Breast epithelium (tissue), 4 donors: Measurements from ENCODE around the gene ZNF43. TPM values are rescaled to one million over a fixed set of nuclear protein-coding genes. Genes with fewer than 3 reads are reported as not detected.

Experiments
- DNase-seq, 2 donors: peaks; one replicate each; pipeline ENCODE4 v3.0.0-alpha.2; 2019; ENCODE audit warnings: low spot score in 2 of 2
- H3K27ac ChIP-seq, 2 donors: fragments of 200-600 bp; sonication (generic) in 1 of 2; one replicate each; pipeline ENCODE4 v1.5.1; 2016 to 2019; ENCODE audit warnings: mild to moderate bottlenecking in 1 of 2
- H3K27me3 ChIP-seq, 2 donors: fragments of 200-600 bp; sonication (generic) in 1 of 2; one replicate each; pipeline versions ENCODE4 v1.5.1 to v1.6.0; 2017 to 2019; ENCODE audit warnings: control low read depth in 1 of 2, mild to moderate bottlenecking in 1 of 2
- H3K36me3 ChIP-seq: fragments of 200-600 bp; one replicate; pipeline ENCODE4 v1.5.1; 2019
- H3K4me1 ChIP-seq, 2 donors: fragments of 200-600 bp; sonication (generic); one replicate each; pipeline ENCODE4 v1.5.1; 2016 to 2019; ENCODE audit warnings: control low read depth in 1 of 2
- H3K4me3 ChIP-seq, 3 donors: fragments of 200-600 bp; sonication (generic); 1 replicate in 2 of 3; 2 replicates in 1 of 3; pipeline ENCODE4 v1.5.1; 2016 to 2019; ENCODE audit warnings: mild to moderate bottlenecking in 3 of 3, moderate library complexity in 2 of 3
- H3K9me3 ChIP-seq, 2 donors: fragments of 200-600 bp; sonication (generic) in 1 of 2; one replicate each; pipeline ENCODE4 v1.5.1; 2016 to 2019; ENCODE audit warnings: control low read depth in 1 of 2
- CTCF ChIP-seq, 3 donors: fragments of 450-650 bp; IDR thresholded peaks; one replicate each; pipeline ENCODE4 v1.5.1; 2016 to 2017; ENCODE audit warnings: antibody characterized with exemption in 3 of 3, mild to moderate bottlenecking in 3 of 3, moderate library complexity in 3 of 3
- POLR2A ChIP-seq: fragments of 450-650 bp; IDR thresholded peaks from one replicate; pipeline ENCODE4 v1.6.1; 2016; ENCODE audit warnings: antibody characterized with exemption, mild to moderate bottlenecking, moderate library complexity
- POLR2AphosphoS5 ChIP-seq, 3 donors: sonication (generic); formaldehyde crosslinking; IDR thresholded peaks; one replicate each; pipeline ENCODE4 v1.6.1; 2017; ENCODE audit warnings: antibody characterized with exemption in 3 of 3
- intact Hi-C: fragments of 100-400 bp; cut with DNase I; formaldehyde crosslinking; loops from one replicate; pipeline ENCODE4 v1.15.1; 2023; ENCODE audit warnings: low total_unique reads
- total RNA-seq, 3 donors: library from RNA; depleted of rRNA; stranded (reverse); fragments of >200 nt; gene quantifications; one replicate each; pipeline ENCODE4 v1.1.0, GENCODE V29; 2016

The ZNF43 gene
- total RNA-seq, 3 donors from 2014 or later: 19.7 to 35.6 (median 21.0) TPM

GRCh38 chr19:21856773-21857514 lies 21.0 kb upstream of the ZNF43 start:
- Histone ChIP-seq H3K27ac (no peak overlapping the region), H3K36me3 (no peaks in the 10 kb centered on the region), H3K27me3 (no peaks in the 10 kb centered on the region), H3K9me3 (no peaks in the 10 kb centered on the region), H3K4me1 (no peaks in the 10 kb centered on the region), H3K4me3 (no peak overlapping the region)
- no peak for DNase-seq
- no peak for TF ChIP-seq POLR2AphosphoS5 (IDR thresholded peaks at IDR 0.05)
- intact Hi-C loops: no loop called here

GRCh38 chr19:21851596-21852345 lies 15.8 kb upstream of the ZNF43 start:
- Histone ChIP-seq H3K4me1 (no peaks in the 10 kb centered on the region), H3K4me3 (peak overlapping the region; percentile 69 to 85 (median 80)), H3K27me3 (no peaks in the 10 kb centered on the region), H3K9me3 (no peaks in the 10 kb centered on the region), H3K27ac (peak overlapping the region; percentile 85 to 89), H3K36me3 (no peaks in the 10 kb centered on the region)
- TF ChIP-seq POLR2AphosphoS5 (IDR thresholded peaks at IDR 0.05) (peak; percentile 50 to 63 (median 58)), POLR2A (no peak)
- intact Hi-C loops: no loop called here
- peak; percentile 96 for DNase-seq

GRCh38 chr19:21850656-21851255 lies 14.8 kb upstream of the ZNF43 start:
- DNase-seq: no peak
- Histone ChIP-seq H3K27ac (no peak overlapping the region), H3K27me3 (no peaks in the 10 kb centered on the region), H3K4me3 (peak overlapping the region; percentile 69 to 85 (median 80)), H3K9me3 (no peaks in the 10 kb centered on the region), H3K36me3 (no peaks in the 10 kb centered on the region), H3K4me1 (no peaks in the 10 kb centered on the region)
- TF ChIP-seq CTCF (IDR thresholded peaks at IDR 0.05): no peak
- no peak for TF ChIP-seq POLR2AphosphoS5 (IDR thresholded peaks at IDR 0.05)
- TF ChIP-seq POLR2A: no peak
- intact Hi-C loops: no loop called here

GRCh38 chr19:21848706-21849105 lies 12.7 kb upstream of the ZNF43 start:
- H3K36me3 ChIP-seq: no peaks in the 10 kb centered on the region
- H3K4me3 ChIP-seq: no peak overlapping the region
- no peaks in the 10 kb centered on the region for H3K9me3 ChIP-seq
- intact Hi-C loops: no loop called here
- no peak for TF ChIP-seq POLR2A
- no peak for TF ChIP-seq CTCF (IDR thresholded peaks at IDR 0.05)
- TF ChIP-seq POLR2AphosphoS5 (IDR thresholded peaks at IDR 0.05): no peak
- no peaks in the 10 kb centered on the region for H3K27me3 ChIP-seq
- H3K27ac ChIP-seq: no peak overlapping the region
- H3K4me1 ChIP-seq: no peaks in the 10 kb centered on the region
- DNase-seq: no peak

- H3K9me3 ChIP-seq: no peaks in the 10 kb centered on the region
- DNase-seq: no peak
- no peak overlapping the region for H3K27ac ChIP-seq
- H3K27me3 ChIP-seq: no peaks in the 10 kb centered on the region
- H3K4me3 ChIP-seq: no peak overlapping the region
- no peak for TF ChIP-seq POLR2A
- intact Hi-C loops: no loop called here
- H3K4me1 ChIP-seq: no peaks in the 10 kb centered on the region
- H3K36me3 ChIP-seq: no peaks in the 10 kb centered on the region
Measured at GRCh38 chr19:21843081-21843480, 7.1 kb upstream of the ZNF43 start.

GRCh38 chr19:21841488-21842097 lies 5.6 kb upstream of the ZNF43 start:
- Histone ChIP-seq H3K27ac (no peak overlapping the region), H3K36me3 (no peaks in the 10 kb centered on the region), H3K27me3 (no peaks in the 10 kb centered on the region), H3K4me3 (no peak overlapping the region), H3K4me1 (no peaks in the 10 kb centered on the region), H3K9me3 (no peaks in the 10 kb centered on the region)
- no peak for DNase-seq
- intact Hi-C loops: loop anchor here (1.0 kb wide), 1 partner anchor 18 kb away; no protein-coding TSS in a partner anchor
- TF ChIP-seq CTCF (IDR thresholded peaks at IDR 0.05) (no peak), POLR2AphosphoS5 (IDR thresholded peaks at IDR 0.05) (no peak), POLR2A (no peak)
